HEK293 (cell line): ENCODE measurements around the gene NINJ1.

Experiments used
- CTCF ChIA-PET: fragments of 350-600 bp; formaldehyde crosslinking; extraction: SDS; loops from one replicate; lab custom pipeline; 2021; ENCODE audit warnings: antibody characterized with exemption; lab: Yijun Ruan, JAX
- POLR2A ChIA-PET: fragments of 300-600 bp; formaldehyde crosslinking; extraction: SDS; loops from one replicate; lab custom pipeline; 2020; ENCODE audit warnings: antibody characterized with exemption, inconsistent platforms; lab: Yijun Ruan, JAX
- H3K27ac ChIP-seq: fragments of 200-500 bp; sonication (Bioruptor generic); 2 replicates; pipeline ENCODE4 v1.5.1; 2014; ENCODE audit warnings: low read depth, low read length, control low read depth, inconsistent platforms; ENCODE audit errors: extremely low read depth
- H3K36me3 ChIP-seq, 2 experiments: fragments of 200-500 bp in 1 of 2; sonication (Bioruptor generic) in 1 of 2; 1 replicate in 1 of 2; 2 replicates in 1 of 2; pipeline ENCODE4 v1.5.1; 2014 to 2017; ENCODE audit warnings: inconsistent platforms in 2 of 2, low read length in 2 of 2; ENCODE audit not compliant: control insufficient read depth in 2 of 2, insufficient read depth in 1 of 2
- H3K4me1 ChIP-seq: fragments of 200-500 bp; sonication (Bioruptor generic); 2 replicates; pipeline ENCODE4 v1.5.1; 2014; ENCODE audit warnings: mild to moderate bottlenecking, low read length, inconsistent platforms; ENCODE audit not compliant: control insufficient read depth, insufficient read depth
- H3K4me3 ChIP-seq: 2 replicates; pipeline ENCODE4 v1.5.1; 2011; ENCODE audit warnings: low read depth, mild to moderate bottlenecking, control low read depth, low read length, moderate library complexity
- H3K9me3 ChIP-seq: fragments of 200-500 bp; sonication (Bioruptor generic); 2 replicates; pipeline ENCODE4 v1.5.1; 2014; ENCODE audit warnings: low read depth, low read length, inconsistent platforms; ENCODE audit not compliant: control insufficient read depth, insufficient read depth
- ELK4 ChIP-seq: IDR thresholded peaks from 2 replicates; pipeline ENCODE4 v1.6.1; 2011; ENCODE audit warnings: mild to moderate bottlenecking, low read depth, low read length, borderline replicate concordance
- GLI2 ChIP-seq: fragments of 450-650 bp; formaldehyde crosslinking; IDR thresholded peaks from 2 replicates; pipeline ENCODE4; 2017; ENCODE audit warnings: missing biosample characterization, missing genetic modification characterization, low read depth, borderline replicate concordance
- GLI4 ChIP-seq: fragments of 450-650 bp; formaldehyde crosslinking; IDR thresholded peaks from 2 replicates; pipeline ENCODE4 v1.5.1; 2016; ENCODE audit warnings: missing biosample characterization, missing genetic modification characterization
- KLF10 ChIP-seq: fragments of 450-650 bp; IDR thresholded peaks from 2 replicates; pipeline ENCODE4 v1.5.1; 2018; ENCODE audit warnings: missing biosample characterization, mild to moderate bottlenecking, missing genetic modification characterization
- PATZ1 ChIP-seq: fragments of 450-650 bp; formaldehyde crosslinking; IDR thresholded peaks from 2 replicates; pipeline ENCODE4 v1.5.1; 2016; ENCODE audit warnings: missing biosample characterization, missing genetic modification characterization
- PRDM2 ChIP-seq: fragments of 450-650 bp; formaldehyde crosslinking; IDR thresholded peaks from 2 replicates; pipeline ENCODE4 v1.5.1; 2016; ENCODE audit warnings: missing biosample characterization, missing genetic modification characterization, borderline replicate concordance
- SCRT1 ChIP-seq: fragments of 450-650 bp; formaldehyde crosslinking; IDR thresholded peaks from 2 replicates; pipeline ENCODE4 v1.5.1; 2016; ENCODE audit warnings: missing biosample characterization, missing genetic modification characterization, borderline replicate concordance
- SP2 ChIP-seq: fragments of 450-650 bp; formaldehyde crosslinking; IDR thresholded peaks from 2 replicates; pipeline ENCODE4 v1.5.1; 2016; ENCODE audit warnings: missing biosample characterization, missing genetic modification characterization
- SP7 ChIP-seq: fragments of 450-650 bp; formaldehyde crosslinking; IDR thresholded peaks from 2 replicates; pipeline ENCODE4 v1.5.1; 2016; ENCODE audit warnings: missing biosample characterization, missing genetic modification characterization
- ZIC2 ChIP-seq: fragments of 450-650 bp; formaldehyde crosslinking; IDR thresholded peaks from 2 replicates; pipeline ENCODE4 v1.5.1; 2016; ENCODE audit warnings: missing biosample characterization, missing genetic modification characterization
- ZNF112 ChIP-seq: fragments of 450-650 bp; formaldehyde crosslinking; IDR thresholded peaks from 2 replicates; pipeline ENCODE4 v1.5.0; 2017; ENCODE audit warnings: missing biosample characterization, missing genetic modification characterization
- ZNF16 ChIP-seq: fragments of 450-650 bp; formaldehyde crosslinking; IDR thresholded peaks from 2 replicates; pipeline ENCODE4 v1.5.1; 2016; ENCODE audit warnings: low read depth, missing biosample characterization, missing genetic modification characterization
- ZNF248 ChIP-seq: fragments of 450-650 bp; formaldehyde crosslinking; IDR thresholded peaks from 2 replicates; pipeline ENCODE4 v1.5.1; 2017; ENCODE audit warnings: missing biosample characterization, missing genetic modification characterization
- ZNF266 ChIP-seq: fragments of 450-650 bp; formaldehyde crosslinking; IDR thresholded peaks from 2 replicates; pipeline ENCODE4 v1.5.1; 2016; ENCODE audit warnings: missing biosample characterization, missing genetic modification characterization, low read depth
- ZNF366 ChIP-seq: fragments of 450-650 bp; formaldehyde crosslinking; conservative IDR thresholded peaks from 2 replicates; pipeline ENCODE4 v1.5.1; 2016; ENCODE audit warnings: missing biosample characterization, missing genetic modification characterization
- ZNF585B ChIP-seq: fragments of 450-650 bp; formaldehyde crosslinking; IDR thresholded peaks from 2 replicates; pipeline ENCODE4 v1.5.1; 2016; ENCODE audit warnings: missing biosample characterization, missing genetic modification characterization
- ZNF645 ChIP-seq: fragments of 450-650 bp; formaldehyde crosslinking; IDR thresholded peaks from 2 replicates; pipeline ENCODE4; 2016; ENCODE audit warnings: missing biosample characterization, missing genetic modification characterization
- ZNF664 ChIP-seq: fragments of 450-650 bp; formaldehyde crosslinking; IDR thresholded peaks from 2 replicates; pipeline ENCODE4 v1.5.1; 2016; ENCODE audit warnings: missing biosample characterization, missing genetic modification characterization
- ZNF707 ChIP-seq: fragments of 450-650 bp; formaldehyde crosslinking; IDR thresholded peaks from 2 replicates; pipeline ENCODE4 v1.5.1; 2016; ENCODE audit warnings: missing biosample characterization, missing genetic modification characterization
- ZNF830 ChIP-seq: fragments of 450-650 bp; IDR thresholded peaks from 2 replicates; pipeline ENCODE4 v1.5.0; 2018; ENCODE audit warnings: missing biosample characterization, missing genetic modification characterization, low read depth, mild to moderate bottlenecking, moderate library complexity
- ZNF843 ChIP-seq: fragments of 450-650 bp; formaldehyde crosslinking; IDR thresholded peaks from 2 replicates; pipeline ENCODE4 v1.5.1; 2016; ENCODE audit warnings: missing biosample characterization, missing genetic modification characterization
- TF ChIP-seq, protein P1 (sequence below): fragments of 450-650 bp; IDR thresholded peaks from 2 replicates; pipeline ENCODE4 v1.5.1; 2018; ENCODE audit warnings: missing biosample characterization, mild to moderate bottlenecking, missing genetic modification characterization
- TF ChIP-seq, protein P2 (sequence below): fragments of 450-650 bp; formaldehyde crosslinking; IDR thresholded peaks from 2 replicates; pipeline ENCODE4 v1.5.1; 2016; ENCODE audit warnings: missing biosample characterization, missing genetic modification characterization

NINJ1 gene

DNA sequence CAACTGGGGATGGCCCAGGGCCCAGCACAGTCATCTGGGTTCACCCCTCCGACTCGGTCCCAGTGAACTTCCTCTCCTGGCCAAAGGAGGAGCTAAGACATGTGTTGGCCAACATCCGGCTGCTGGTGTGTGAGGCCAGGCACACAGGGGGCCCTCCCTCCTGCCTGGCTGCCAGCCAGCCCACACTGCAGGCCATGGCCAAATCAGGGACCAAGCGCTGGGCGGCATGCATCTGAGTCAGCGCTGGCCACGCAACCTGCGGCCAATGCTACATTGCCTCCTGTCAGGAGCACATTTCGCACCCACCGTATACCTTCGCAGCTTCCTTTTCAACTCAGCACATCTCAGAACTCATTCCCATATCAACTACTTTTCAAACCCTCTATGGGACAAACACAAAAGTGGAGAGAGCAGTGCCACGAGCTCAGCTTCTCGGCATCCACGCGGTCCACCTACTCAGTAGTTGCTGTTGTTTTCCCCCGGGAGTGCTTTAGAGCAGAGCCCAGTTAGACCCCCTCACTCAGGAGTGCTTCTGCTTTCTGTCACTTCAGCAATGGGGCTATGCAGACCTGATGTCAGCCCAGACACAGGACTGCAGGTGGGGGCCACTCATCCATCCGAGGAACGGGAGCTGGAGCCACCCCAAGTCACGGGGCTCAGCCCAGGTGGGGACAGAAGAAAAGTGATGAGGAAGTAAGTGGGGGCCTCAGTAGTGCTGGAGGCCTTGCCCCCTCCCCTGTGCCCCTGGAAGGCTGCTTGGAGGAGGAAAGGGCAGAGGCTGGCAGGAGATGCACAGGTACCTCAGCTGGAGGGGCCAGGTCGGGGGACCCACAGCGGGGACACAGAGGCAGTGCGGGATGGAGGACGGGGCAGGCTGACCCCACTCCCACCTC is 13.9 kb downstream of the NINJ1 start:
- Histone ChIP-seq H3K36me3 (peaks cover 0 to 30% of the 10 kb centered on the region in 2 experiments; a peak in 1 of 3 replicates), H3K4me1 (peaks cover 3% of the 10 kb centered on the region; the same call in 1 of the 2 replicates), H3K9me3 (no peaks in the 10 kb centered on the region), H3K27ac (no peak overlapping the region), H3K4me3 (no peak overlapping the region)
- ChIA-PET POLR2A (interaction anchor here (0.6 to 2.7 kb wide), 5 partner anchors 9 to 333 kb away, joined by 3 to 23 read pairs (median 8); partner anchors contain the start of genes CARD19, FAM120AOS and NINJ1), CTCF (interaction anchor here (0.6 to 4.0 kb wide), 10 partner anchors 10 to 196 kb away, joined by 3 to 43 read pairs (median 4); partner anchors contain the start of gene NINJ1)
- peak; percentile 45 for TF ChIP-seq SP2 (tag by site-specific recombination)
- TF ChIP-seq ZNF830, result no peak
- TF ChIP-seq GLI2 (tag by site-specific recombination), result no peak
- no peak for TF ChIP-seq ZNF266 (tag by site-specific recombination)
- no peak for TF ChIP-seq ZNF645 (tag by site-specific recombination)
- TF ChIP-seq SP7 (tag by site-specific recombination), result 0 out of 2 replicates have a peak, but pooled peaks have one; percentile 42
- no peak for TF ChIP-seq ELK4
- TF ChIP-seq ZNF248 (tag by site-specific recombination), result no peak
- TF ChIP-seq ZIC2 (tag by site-specific recombination), result peak; percentile 86
- TF ChIP-seq KLF10 (tag by site-specific recombination), result no peak
- TF ChIP-seq, protein P1, sequence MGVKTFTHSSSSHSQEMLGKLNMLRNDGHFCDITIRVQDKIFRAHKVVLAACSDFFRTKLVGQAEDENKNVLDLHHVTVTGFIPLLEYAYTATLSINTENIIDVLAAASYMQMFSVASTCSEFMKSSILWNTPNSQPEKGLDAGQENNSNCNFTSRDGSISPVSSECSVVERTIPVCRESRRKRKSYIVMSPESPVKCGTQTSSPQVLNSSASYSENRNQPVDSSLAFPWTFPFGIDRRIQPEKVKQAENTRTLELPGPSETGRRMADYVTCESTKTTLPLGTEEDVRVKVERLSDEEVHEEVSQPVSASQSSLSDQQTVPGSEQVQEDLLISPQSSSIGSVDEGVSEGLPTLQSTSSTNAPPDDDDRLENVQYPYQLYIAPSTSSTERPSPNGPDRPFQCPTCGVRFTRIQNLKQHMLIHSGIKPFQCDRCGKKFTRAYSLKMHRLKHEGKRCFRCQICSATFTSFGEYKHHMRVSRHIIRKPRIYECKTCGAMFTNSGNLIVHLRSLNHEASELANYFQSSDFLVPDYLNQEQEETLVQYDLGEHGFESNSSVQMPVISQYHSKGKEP, result 0 out of 2 replicates have a peak, but pooled peaks have one; percentile 43
- TF ChIP-seq ZNF707 (tag by site-specific recombination), result no peak
- TF ChIP-seq PRDM2 (tag by site-specific recombination), result no peak
- TF ChIP-seq GLI4 (tag by site-specific recombination), result no peak
- TF ChIP-seq, protein P2, sequence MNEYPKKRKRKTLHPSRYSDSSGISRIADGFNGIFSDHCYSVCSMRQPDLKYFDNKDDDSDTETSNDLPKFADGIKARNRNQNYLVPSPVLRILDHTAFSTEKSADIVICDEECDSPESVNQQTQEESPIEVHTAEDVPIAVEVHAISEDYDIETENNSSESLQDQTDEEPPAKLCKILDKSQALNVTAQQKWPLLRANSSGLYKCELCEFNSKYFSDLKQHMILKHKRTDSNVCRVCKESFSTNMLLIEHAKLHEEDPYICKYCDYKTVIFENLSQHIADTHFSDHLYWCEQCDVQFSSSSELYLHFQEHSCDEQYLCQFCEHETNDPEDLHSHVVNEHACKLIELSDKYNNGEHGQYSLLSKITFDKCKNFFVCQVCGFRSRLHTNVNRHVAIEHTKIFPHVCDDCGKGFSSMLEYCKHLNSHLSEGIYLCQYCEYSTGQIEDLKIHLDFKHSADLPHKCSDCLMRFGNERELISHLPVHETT, result no peak
- no peak for TF ChIP-seq ZNF585B (tag by site-specific recombination)
- TF ChIP-seq ZNF366 (tag by site-specific recombination), result peak; percentile 82
- TF ChIP-seq ZNF664 (tag by site-specific recombination), result no peak
- no peak for TF ChIP-seq ZNF16
- no peak for TF ChIP-seq SCRT1 (tag by site-specific recombination)
- TF ChIP-seq ZNF112 (tag by site-specific recombination), result no peak
- TF ChIP-seq ZNF843 (tag by site-specific recombination), result no peak
- TF ChIP-seq PATZ1 (tag by site-specific recombination), result peak; percentile 78
